NCI-H226 (cell line): ENCODE measurements around the gene ANO2.

ENCODE experiments used
- DNase-seq: peaks from one replicate; pipeline ENCODE4 v3.0.0-alpha.2; 2015

Gene ANO2

DNA sequence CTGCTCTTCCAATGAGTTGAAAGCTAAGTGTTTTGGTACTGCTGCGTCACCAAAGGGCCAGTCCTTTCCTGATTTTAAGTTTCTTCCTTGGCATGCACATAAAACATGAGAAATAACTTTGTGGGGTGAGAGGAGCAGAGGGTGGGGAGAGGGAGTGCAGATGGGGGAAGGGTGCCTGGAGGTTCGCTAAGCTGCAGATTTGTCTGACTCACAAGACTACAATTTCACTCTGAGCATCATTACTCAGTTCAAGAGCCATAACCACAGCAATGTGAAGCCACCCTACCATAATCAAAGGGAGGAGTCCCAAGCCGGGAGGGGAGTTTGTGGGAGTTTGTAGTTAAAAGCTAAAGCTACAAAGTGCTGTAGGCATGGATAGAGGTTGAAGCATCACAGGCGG is 136.1 kb downstream of the ANO2 start:
- DNase-seq: peak; percentile 71

DNA sequence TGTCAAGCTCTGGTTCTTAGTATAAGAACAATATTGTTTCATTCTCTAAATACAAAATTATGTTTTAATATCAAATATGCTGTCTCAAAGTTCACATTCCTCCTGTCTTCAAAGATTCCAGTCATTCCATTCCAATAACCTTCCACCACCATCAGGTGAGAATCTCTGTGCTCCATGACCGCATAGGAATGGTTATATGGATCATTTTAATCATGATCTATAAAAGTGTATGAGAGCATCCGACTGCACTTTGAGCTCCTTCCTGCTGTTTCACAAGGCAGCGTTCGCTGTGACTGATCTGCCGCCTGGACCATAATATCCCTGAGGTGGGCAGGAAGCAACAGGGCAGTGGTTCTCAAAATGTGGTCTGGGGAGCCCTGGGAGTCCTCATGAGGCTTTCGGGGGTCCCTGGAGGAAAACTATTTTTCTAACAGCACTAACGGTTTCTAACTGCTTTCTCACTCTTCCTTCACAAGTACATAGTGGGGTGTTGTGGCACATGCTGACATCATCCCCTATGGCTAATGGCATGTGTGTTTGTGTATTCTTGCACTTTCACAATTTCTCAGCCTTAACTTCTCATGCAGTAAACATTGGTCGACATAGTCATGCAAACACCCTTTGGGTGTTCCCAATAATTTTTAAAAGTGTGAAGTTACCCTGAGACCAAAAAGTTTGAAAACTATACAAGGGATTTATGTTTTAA is 137.4 kb downstream of the ANO2 start:
- no peak for DNase-seq

DNA sequence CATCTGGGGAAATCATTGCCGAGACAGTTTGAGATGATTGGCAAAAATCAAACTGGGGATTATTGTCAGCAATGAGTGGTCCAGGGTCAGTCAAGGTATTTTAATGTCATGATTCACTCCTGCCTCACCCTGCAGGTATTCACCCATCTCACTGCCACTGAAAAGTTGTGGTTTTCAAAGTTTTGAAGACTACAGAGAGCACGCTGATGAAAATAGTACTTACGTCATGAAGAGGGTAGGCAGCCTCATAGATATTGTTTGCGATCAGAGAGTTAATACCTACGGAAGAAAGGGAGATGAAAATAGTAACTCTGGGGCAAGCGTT is 138.0 kb downstream of the ANO2 start:
- peak; percentile 18 for DNase-seq

DNA sequence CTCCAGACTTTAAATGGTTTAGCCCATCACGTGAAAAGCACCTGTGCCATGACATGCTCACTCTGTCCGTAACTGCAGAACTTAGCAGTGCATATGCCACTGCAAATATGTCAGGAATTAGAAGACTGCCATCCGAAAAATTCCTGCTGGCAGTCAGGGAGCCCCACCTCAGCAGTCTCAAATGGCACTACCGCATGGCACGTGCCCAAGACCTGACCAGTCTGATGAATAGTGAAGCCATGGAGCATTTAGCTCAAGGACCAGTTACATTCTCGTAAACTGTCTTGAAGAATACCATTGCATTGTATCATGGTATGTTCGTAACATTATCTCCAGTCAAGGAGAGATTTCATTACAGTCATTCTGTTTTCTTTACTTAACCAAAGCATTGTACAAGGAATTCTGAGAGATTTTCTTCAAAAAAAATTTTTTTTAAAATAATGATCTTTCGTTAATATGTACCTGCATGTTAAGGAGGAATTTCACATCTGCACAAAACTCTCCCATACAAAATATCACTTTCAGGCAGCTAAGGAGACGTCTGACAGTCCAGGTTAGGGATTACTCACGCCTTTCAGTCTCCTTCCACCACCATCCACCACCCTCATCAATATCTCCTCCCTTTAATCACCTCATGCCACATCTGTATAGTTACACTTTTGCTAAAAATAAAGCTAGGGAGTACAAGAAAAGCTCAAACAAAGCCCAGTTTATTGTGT is 138.5 kb downstream of the ANO2 start:
- DNase-seq: peak; percentile 21

DNA sequence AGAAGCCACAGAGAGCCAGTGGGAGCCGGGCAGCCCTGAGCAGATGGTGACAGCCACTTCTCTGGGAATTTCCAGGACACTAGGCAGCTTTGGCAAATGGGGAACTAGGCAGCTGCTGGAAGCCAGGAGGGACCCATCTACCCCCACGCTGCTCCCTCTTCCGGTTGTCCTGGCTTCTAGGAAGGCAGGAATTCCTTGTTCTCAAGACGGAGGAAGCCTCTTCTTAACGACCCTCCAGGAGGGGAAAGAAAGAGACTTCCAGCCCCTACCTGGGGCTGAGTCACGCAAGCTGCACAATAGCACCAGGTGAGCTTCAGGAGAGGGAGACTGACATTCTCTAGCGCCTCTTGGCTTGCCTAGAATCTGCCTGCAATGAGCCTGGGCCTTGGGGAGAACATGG is 141.5 kb downstream of the ANO2 start:
- DNase-seq: no peak

DNA sequence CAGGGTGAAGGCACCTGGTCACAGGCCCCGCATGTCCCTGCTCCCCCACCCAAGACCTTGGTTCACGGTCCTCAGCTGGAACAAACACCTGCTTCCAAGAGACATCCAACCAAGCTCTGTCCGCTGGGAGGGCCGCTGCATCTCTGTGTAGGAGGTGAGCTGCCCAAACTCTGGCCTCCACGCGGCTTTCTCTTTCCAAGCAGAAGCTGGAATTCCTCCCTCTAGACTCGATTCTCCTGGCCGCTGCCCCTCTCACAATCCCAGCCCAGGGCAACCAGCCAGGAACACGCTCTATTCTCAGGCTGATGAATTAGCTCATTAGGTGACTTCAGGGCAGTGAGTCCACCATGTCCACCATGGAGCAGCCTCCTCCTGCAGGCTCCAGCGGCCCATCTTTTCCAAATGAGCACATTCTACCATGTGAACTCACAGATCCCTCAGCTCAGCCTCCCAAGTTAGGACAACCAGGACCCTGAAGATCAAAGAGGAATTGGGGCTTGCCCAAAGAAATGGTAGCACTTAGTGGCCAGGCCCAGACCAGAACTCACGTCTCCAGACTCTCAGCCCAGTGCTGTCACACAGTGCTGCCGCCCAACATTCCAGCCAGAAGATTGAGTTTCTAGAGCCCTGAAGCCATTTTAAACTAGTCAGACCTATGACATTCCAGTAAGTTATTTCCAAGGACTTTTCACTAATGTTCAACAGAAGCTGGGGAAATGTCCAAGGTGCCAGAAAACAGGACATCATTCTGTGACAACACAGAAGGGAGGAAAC is 146.6 kb downstream of the ANO2 start:
- DNase-seq: no peak

DNA sequence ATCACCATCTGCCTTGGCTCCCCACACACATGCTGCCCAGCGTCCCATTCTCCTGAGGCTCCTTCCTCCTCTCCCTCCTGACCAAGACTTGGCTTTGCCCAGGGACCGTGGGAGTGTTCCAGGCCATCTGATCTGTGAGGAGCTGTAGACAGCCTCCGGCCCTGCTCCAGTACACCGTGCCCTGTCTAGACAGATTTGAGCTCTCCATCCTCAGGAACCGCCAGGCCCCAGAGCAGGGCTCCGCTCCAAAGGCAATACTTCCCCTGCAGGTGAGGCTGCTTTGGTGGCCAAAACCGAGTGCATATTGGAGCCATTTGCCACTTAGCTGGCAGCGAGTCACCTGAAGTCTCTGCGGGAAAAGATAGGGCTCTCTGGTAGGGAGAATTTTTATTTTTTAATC is 147.4 kb downstream of the ANO2 start:
- no peak for DNase-seq

DNA sequence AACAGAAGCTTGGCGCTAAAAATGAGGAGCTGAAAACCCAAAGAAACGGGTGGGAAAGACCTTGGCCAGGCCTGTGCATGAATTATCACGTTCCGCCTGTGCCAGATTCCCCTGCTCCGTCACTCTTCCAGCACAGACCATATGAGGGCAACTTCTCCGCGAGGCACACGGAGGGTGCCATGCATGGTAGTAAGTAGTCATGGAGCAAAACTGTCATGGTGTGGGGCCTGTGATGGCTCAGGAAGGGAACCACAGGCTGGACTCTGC is 148.2 kb downstream of the ANO2 start:
- no peak for DNase-seq

DNA sequence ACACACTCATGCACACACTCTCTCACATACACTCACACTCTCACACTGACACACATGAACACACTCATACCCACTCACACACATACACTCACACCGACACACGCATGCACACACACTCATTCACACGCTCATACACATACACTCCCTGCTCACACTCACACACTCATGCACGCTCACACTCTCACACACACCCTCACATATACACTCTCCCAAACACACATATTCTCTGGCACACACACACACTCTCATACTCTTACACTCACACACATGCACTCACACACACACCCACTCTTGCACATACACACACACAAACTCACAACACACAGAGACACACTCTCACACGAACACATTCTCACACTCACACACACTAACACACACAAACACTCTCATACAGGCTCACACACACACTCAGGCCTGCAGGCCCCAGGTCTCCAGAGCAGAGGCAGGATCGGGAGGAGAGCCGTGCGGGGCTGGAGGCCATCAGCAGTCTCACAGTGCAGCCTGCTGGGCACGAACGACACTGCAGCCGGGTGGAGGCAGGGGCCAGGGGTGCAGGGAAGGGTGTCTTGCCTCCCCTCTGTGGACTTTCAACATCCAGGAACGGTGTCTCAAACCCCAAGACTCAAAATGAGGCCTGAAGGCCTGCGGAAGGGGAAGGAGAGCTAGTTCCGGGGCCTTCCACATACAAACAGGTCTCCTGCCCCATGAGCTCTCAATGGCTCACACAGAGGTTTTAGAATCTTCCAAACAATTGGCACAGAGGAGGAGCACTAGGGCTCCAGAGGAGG is 148.7 kb downstream of the ANO2 start:
- no peak for DNase-seq

DNA sequence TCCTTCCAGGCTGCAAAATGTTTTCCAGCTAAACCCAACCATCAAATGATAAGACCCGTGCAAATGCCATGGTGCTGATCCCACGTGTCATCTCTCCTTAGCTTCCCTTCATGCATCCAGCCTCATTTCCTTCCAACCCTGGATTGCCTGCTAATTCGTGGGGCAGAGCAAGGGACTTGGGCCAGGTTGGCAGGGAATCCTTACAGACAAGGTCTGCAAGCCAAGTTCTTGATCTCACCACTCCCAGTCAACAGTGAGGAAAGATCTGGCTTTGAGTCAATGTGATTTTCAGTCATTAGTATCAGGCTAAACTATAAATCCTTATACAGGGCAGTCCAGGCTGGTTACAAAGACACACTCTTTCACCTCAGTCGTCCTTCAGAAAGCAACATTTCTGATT is 150.9 kb downstream of the ANO2 start:
- no peak for DNase-seq

DNA sequence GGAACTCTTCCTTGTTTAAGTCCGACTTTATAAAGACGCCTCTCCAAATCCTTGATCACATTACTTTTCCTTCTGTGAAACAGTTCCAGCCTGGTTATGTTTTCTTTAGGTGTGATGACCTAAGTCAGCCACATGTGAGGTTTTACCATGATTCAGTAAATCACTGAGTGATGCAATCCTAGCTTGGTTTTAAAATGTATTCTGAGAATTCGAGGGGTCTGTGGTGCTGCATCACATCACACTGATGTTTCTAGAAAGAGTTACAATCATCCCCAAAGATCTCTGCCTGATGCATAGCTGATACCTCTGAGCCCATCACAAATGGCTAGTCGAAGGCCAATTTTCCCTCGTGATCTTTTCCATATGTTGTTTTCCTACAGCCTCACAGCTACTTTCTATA is 152.7 kb downstream of the ANO2 start:
- DNase-seq: no peak

DNA sequence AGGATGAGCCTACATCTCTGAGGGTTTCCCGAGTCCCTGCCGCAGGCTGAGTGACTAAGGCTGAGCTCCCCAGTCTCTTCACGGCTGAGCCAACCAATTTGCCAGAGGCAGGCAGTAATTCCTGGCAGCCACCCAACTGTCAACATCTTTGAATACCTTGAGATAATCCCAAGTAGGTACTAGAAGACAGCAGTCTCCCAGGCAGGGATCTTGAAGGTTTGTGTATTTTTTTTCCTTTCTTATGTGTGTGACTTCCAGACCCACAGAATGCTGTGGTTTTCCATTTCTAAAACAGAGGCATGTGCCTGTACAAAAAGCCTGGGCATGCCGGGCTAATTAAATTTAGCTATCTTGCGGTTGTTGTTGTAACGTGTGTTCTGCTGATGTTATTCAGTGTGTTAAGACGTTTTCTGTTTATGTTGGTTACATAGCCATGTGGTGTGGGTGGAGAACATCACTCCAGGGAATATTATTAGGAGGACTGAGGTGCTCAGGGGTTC is 155.5 kb downstream of the ANO2 start:
- DNase-seq: no peak

DNA sequence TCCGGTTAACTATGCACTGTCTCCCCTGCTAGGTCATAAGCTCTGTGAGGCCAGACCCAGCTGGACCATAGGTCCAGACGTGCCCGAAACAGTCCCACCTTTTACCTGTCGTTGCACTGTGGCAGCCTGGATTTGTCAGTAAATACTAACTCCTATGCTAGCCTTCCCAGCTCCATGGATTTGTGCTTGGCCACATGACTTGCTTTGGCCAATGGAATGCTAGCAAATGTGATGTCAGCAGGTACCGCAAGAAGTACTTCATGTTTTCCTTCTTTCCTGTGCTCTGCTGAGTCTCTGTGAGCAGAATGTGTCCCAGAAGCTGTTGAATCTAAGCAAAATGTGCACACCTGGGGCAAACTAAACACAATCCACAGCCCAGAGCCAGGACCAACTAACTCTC is 157.2 kb downstream of the ANO2 start:
- no peak for DNase-seq

DNA sequence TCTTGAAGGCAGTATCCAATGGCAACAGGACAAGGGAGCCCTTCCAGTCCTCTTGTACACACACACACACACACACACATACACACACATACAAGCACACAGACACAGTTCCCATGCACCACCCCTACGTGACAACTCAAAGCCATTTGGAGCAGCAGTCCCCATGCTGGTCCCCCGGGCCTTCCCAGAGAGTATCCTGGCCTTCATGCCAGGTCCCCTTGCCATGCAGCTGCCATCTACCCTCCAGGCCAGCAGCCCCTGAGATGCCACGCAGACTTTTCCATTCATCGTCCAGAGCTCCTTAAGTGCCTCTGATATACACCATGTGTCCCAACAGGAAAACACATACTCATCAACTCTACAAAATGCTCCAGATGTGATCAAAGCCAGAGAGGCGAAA is 159.5 kb downstream of the ANO2 start:
- DNase-seq: no peak

DNA sequence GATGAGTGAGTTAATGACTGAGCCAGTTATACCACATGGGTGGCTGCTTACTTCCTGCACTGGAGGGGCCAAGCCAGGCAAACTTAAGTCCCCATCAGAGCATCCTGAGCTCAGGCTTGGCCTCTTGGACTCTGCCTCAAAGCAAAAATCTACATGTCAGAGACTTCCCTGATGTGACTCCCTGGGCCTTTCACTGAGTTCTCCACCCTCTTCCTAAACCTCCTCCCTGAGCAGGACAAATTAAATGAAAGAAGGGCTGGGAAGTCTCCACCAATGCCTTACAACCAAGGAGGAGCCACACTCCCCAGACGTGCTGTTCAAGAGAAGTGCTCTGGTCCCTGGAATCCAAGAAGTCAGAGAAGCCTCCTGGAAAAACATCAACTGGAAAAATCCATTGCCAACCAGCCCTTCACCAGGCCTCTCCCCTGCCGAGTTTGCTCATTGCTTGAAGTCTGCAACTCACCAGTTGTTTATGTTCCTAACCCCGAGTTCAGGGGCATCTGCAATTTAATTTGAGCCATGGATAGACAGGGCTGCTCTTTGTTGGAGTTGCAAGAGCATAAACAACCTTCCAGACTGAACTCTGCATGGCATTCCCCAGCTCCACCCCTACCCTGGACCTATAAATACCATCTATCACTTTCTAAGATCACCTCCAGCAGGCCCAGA is 160.5 kb downstream of the ANO2 start:
- no peak for DNase-seq

DNA sequence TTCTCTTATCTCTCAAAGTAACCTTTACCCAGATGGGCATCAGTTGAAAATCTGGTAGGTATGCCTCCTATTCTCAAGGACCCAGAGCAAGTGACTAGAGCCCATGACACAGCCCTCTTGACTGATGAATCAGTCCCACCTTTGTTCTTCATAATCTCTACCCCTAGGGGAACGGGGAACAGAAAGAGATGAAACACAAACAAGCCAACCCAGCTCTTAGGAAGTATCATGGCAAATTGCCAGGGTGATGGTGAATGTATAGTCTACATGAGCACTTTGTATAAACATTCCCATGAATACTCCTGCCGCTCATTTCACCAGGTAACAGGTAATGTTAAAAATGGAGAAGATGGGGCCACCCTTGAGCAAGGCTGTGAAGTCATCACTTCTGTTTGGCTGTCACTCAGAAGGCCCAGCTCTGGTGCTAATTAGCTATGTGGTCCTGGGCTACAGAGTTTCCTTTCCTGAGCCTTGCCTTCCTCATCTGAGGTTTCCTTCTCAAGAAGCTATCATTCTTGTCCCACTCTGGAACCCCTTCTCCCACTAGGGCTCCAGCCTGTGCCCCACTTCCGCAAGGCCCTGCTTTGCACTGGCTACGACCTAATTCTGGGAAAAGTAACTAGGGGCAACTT is 161.7 kb downstream of the ANO2 start:
- no peak for DNase-seq

DNA sequence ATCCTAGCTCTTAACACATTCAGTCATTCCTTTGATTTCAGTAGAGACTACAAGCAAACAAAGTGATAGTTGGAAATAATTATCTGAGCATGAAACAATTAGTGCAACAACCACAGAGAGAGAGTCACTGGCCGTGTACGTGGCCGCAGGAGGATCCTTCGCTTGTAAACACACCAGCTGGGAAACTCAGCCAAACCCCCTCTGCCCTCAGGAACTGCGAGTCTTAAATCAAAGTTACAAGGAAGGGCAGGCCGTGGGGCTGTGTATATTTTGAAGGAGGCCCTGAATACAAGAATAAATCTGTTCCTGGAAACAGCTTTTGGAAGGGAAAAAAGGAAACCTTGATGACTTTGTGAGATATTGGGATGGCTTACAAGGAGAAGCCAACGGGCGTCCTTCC is 164.5 kb downstream of the ANO2 start:
- no peak for DNase-seq

DNA sequence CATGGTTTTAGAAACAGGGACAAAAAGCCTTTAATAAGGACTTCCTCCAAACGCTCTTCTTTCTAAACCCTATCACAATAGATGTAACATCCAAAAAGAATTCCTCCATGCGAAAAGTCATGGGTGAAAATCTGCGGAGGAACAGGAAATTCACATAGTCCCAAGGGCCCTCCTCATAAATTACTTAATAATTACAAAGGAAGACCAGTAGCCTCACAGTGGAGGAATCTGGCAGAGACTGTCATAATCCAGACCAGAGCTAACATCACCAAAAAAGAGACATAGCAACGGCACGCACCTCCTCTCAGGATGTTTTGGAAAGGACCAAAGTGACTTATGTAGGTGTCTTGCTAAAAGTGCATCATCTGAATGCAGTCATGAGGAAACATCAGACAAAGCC is 165.7 kb downstream of the ANO2 start:
- no peak for DNase-seq

DNA sequence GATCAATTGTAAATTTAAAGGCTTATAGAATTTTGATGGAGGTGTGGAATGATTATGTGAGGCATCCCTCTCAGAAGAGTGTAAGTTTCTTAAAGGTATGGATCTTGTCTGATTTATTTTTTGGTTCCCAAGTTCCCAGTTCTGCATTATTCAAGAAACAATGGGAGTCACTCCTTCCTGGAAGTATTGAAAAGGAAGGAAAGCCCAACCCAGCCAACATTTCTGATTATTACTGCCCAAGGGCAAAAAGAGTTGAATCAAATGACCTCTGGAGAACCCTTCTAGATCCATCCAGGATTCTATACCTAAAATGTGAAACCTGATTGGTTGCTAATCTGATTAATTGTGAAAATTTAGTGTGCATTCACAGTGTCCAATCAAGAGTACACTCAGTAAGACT is 166.2 kb downstream of the ANO2 start:
- no peak for DNase-seq

DNA sequence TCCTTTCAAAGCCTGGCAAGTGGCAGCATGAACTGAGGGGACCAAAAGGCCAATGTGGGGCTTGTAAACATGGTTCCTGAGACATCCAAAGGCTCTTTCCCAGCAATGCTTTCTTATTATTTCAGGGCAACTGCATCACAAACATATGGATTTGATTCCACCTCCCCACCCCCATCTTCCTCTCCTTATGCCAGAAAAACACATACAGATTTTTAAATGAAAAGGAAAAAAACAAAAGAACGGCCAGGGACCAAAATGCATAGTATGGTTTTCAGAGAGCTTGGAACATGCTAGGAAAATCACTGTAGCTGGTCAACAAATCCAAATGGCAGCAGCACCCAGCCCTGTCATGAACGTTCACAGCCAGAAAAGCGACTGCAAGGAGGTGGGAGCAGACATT is 167.6 kb downstream of the ANO2 start:
- DNase-seq: no peak

DNA sequence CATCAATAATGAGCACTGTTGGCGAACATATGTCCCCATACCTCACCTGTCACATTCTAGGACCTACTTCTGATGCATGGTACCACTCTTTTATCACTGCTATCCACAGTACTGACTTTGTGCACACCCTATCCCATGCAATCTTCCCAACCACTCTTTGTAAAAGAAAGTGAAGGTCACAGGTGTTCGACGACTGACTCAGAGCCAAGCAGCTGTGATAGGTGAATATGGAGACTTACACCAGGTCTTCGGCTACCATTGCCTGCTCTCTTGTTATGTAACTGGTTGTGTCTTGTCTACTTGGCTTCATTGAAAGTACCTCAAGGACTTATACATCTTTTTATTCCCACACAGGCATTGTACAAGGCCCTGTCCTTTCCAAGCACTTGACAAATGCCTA is 169.0 kb downstream of the ANO2 start:
- DNase-seq: no peak

DNA sequence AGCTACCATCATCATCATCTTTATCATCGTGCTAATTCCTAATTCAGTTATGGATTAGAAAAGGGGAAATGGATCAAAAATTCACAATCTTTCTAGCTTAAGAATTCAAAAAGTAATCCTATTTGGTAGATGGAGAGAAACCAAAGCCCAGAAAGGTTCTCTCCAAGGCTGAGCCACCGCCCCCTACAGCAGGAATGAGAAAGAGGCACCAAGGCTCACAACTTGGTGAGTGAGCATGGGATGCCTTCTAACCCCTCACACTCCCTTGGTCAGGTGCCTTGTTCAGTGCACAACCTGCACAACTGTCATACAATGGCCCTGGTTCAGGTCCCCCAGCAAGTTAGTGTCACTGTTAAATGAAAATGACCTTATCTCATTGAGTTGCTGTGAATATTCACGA is 171.5 kb downstream of the ANO2 start:
- no peak for DNase-seq

DNA sequence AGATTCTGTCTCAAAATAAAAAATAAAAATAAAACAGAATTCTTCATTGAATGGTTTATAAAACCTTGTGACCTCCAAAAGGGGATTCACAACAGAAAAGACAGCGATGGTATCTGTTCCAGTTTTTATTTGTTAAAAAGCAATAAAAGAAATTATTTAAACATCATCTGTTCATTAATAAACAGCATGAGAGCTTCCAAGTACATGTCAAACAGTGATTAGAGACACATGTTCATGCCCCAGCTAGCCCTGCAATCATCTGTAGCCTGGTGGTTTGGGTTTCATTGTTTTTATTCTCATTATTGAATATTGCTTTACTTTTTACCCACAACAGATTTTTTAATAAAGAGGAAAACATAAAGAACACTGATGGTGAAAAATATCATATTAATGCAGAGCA is 173.3 kb downstream of the ANO2 start:
- no peak for DNase-seq
